Hepatocyte (in vitro differentiated cells): ENCODE results near the gene SMARCD3. TPM values are rescaled to one million over a fixed set of nuclear protein-coding genes. Genes with fewer than 3 reads are reported as not detected.

ENCODE experiments used
- DNase-seq: peaks from one replicate; pipeline ENCODE4 v3.0.0-alpha.2; 2016; ENCODE audit warnings: low spot score
- H2AFZ ChIP-seq: fragments of 200-600 bp; sonication (generic); 2 replicates; pipeline ENCODE4 v1.6.0; 2016; ENCODE audit warnings: antibody characterized with exemption, mild to moderate bottlenecking
- H3K27ac ChIP-seq: fragments of 200-600 bp; sonication (generic); 2 replicates; pipeline ENCODE4 v1.5.1; 2016; ENCODE audit warnings: mild to moderate bottlenecking
- H3K27me3 ChIP-seq: fragments of 200-600 bp; sonication (generic); 2 replicates; pipeline ENCODE4 v1.6.1; 2016
- H3K36me3 ChIP-seq: fragments of 200-600 bp; sonication (generic); replicated peaks from 2 replicates; pipeline ENCODE4 v1.5.1; 2016; ENCODE audit warnings: low read depth; ENCODE audit not compliant: insufficient read depth
- H3K4me1 ChIP-seq: fragments of 200-600 bp; sonication (generic); 2 replicates; pipeline ENCODE4 v1.5.1; 2016; ENCODE audit warnings: mild to moderate bottlenecking, moderate library complexity; ENCODE audit not compliant: insufficient read depth
- H3K4me2 ChIP-seq: fragments of 200-600 bp; sonication (generic); 2 replicates; pipeline ENCODE4 v1.6.0; 2016
- H3K4me3 ChIP-seq: fragments of 200-600 bp; sonication (generic); 2 replicates; pipeline ENCODE4 v1.5.1; 2016; ENCODE audit warnings: mild to moderate bottlenecking
- H3K79me2 ChIP-seq: fragments of 200-600 bp; sonication (generic); 2 replicates; pipeline ENCODE4 v1.6.0; 2017; ENCODE audit warnings: mild to moderate bottlenecking
- H3K9me2 ChIP-seq: fragments of 200-600 bp; sonication (generic); replicated peaks from 2 replicates; pipeline ENCODE4 v1.6.0; 2017; ENCODE audit warnings: mild to moderate bottlenecking; ENCODE audit not compliant: insufficient read depth
- H3K9me3 ChIP-seq: fragments of 200-600 bp; sonication (generic); 2 replicates; pipeline ENCODE4 v1.5.1; 2016; ENCODE audit warnings: low read depth, mild to moderate bottlenecking
- H4K20me1 ChIP-seq: fragments of 200-600 bp; sonication (generic); 2 replicates; pipeline ENCODE4 v1.6.0; 2016; ENCODE audit warnings: mild to moderate bottlenecking; ENCODE audit not compliant: insufficient read depth, poor library complexity, severe bottlenecking
- EZH2 ChIP-seq: fragments of 200-600 bp; sonication (generic); IDR thresholded peaks from 2 replicates; pipeline ENCODE4 v1.6.1; 2016; ENCODE audit warnings: antibody characterized with exemption, mild to moderate bottlenecking, borderline replicate concordance
- EZH2phosphoT487 ChIP-seq: fragments of 200-600 bp; sonication (generic); IDR thresholded peaks from one replicate; pipeline ENCODE4 v1.6.1; 2018; ENCODE audit warnings: antibody characterized with exemption, mild to moderate bottlenecking, low read depth, moderate library complexity; ENCODE audit not compliant: unreplicated experiment, severe bottlenecking
- WGBS: methylation state at CpG from one replicate; pipeline ENCODE4 v1.1.6; 2016; ENCODE audit warnings: low lambda C conversion rate; ENCODE audit errors: missing lambda C conversion rate; 5-methylcytosine and 5-hydroxymethylcytosine counted together
- polyA plus RNA-seq: library from polyadenylated mRNA; unstranded; fragments of >200 nt; fragmentation: Nextera tagmentation; extraction: Ambion mirVana; gene quantifications from 2 replicates; pipeline ENCODE4 v1.2.1, GENCODE V29; 2016
- total RNA-seq: library from RNA; depleted of rRNA; stranded (reverse); fragments of >200 nt; gene quantifications from 2 replicates; pipeline ENCODE4 v1.2.3, GENCODE V29; 2014
- TF ChIP-seq, protein P1 (sequence below): fragments of 200-600 bp; sonication (generic); IDR thresholded peaks from 2 replicates; pipeline ENCODE4 v1.5.1; 2016; ENCODE audit warnings: antibody characterized with exemption, mild to moderate bottlenecking; ENCODE audit not compliant: poor library complexity

SMARCD3 gene
- total and polyA plus RNA-seq, 2 experiments from 2014 or later, result 42.4 to 73.1 TPM

DNA sequence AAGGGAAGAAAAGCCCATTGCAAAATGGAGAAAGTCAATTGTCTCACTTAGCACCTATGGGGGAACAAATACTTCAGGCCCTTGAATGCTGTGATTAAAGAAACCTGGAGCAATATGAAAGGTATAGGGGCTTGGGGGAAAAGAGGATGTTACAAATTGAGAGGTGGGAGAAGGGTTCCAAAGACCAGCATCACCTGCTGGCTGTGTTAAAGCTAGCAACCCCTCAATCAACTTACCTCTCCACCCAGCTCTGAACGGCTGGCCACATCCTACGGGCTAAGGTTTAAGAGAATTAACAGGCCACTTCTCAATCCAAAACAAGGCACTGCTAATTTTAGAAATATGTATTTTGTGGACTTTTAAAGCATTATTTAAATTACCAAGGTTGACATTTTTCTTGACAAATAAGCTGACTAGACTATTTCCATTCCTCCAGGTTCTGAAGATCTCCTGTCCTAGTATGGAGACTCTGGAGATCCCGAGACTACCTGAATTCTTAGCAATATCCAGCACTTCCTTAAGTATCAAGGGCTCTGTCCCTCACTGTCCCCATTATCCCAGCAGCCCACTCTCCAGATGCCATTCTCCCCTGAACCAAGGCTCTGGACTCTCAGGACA, 37.2 kb downstream of the SMARCD3 start:
- Histone ChIP-seq H3K27me3 (no peaks in the 10 kb centered on the region), H3K27ac (no peak overlapping the region), H3K79me2 (no peaks in the 10 kb centered on the region), H3K9me2 (no peaks in the 10 kb centered on the region), H3K4me2 (no peak overlapping the region), H2AFZ (no peak overlapping the region), H3K36me3 (no peaks in the 10 kb centered on the region), H3K4me3 (no peak overlapping the region), H4K20me1 (no peaks in the 10 kb centered on the region), H3K9me3 (no peaks in the 10 kb centered on the region), H3K4me1 (no peaks in the 10 kb centered on the region)
- TF ChIP-seq, protein P1, sequence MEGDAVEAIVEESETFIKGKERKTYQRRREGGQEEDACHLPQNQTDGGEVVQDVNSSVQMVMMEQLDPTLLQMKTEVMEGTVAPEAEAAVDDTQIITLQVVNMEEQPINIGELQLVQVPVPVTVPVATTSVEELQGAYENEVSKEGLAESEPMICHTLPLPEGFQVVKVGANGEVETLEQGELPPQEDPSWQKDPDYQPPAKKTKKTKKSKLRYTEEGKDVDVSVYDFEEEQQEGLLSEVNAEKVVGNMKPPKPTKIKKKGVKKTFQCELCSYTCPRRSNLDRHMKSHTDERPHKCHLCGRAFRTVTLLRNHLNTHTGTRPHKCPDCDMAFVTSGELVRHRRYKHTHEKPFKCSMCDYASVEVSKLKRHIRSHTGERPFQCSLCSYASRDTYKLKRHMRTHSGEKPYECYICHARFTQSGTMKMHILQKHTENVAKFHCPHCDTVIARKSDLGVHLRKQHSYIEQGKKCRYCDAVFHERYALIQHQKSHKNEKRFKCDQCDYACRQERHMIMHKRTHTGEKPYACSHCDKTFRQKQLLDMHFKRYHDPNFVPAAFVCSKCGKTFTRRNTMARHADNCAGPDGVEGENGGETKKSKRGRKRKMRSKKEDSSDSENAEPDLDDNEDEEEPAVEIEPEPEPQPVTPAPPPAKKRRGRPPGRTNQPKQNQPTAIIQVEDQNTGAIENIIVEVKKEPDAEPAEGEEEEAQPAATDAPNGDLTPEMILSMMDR, result no peak
- TF ChIP-seq EZH2phosphoT487 (no peak), EZH2 (no peak)
- 84% methylated on average over 3 of the region's 3 CpGs for WGBS
- no peak for DNase-seq

DNA sequence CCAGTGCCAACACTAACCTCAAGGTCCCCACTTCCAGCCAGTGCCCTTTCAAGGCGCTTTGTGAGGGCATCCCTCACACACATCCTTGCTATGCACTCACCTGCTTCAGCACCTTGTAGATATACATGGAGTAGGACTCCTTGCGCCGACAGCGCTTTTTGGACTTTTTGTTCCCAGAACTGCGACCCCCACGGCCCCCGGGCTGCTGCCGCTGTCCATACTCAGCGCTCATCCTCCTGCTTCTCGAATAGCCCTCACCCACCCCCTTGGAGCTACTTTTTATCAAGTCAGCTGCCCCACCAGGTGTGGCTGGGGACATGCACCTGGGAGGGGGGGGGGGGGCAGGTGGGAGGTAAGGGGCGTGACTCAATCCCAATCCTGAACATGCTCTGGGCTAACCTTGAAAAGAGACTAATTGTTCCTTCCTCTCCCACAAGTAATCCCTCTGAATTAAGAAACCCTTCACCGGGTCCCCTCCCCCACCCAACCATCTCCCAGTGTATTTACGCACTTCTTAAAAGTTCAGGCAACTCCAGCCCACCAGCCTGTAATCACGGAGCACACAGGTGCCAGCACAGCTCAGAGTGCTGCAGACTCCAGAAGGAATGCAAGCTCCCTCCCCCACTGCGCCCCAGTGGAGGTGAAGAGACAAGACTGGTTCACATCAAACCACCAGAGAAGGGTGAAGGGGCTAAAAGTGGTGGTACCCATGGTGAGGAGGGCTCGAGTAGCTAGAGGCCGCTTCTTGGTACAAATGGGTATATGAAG, 38.2 kb downstream of the SMARCD3 start, which contains the start of gene H2BK1:
TSS of gene H2BK1 (minus strand) at position 402 of the 768 bp plus-strand sequence. CDS start at position 232, 170 bp downstream.
- H3K9me3 ChIP-seq, result no peaks in the 10 kb centered on the region
- H3K9me2 ChIP-seq, result no peaks in the 10 kb centered on the region
- H4K20me1 ChIP-seq, result no peaks in the 10 kb centered on the region
- H3K27me3 ChIP-seq, result no peaks in the 10 kb centered on the region
- no peak within 1 kb of the TSS for H3K4me2 ChIP-seq
- TF ChIP-seq, protein P1, result no peak
- TF ChIP-seq EZH2phosphoT487 (no peak), EZH2 (no peak)
- H3K4me3 ChIP-seq, result no peak within 1 kb of the TSS
- no peaks in the 10 kb centered on the region for H3K79me2 ChIP-seq
- no peak within 1 kb of the TSS for H3K27ac ChIP-seq
- H3K36me3 ChIP-seq, result no peaks in the 10 kb centered on the region
- no peak within 1 kb of the TSS for H2AFZ ChIP-seq
- no peaks in the 10 kb centered on the region for H3K4me1 ChIP-seq
- WGBS, result 84% methylated on average over 17 of the region's 17 CpGs
- no peak for DNase-seq

GRCh38 chr7:151209588-151209987, 38.9 kb downstream of the SMARCD3 start:
- Histone ChIP-seq H3K27me3 (no peaks in the 10 kb centered on the region), H3K4me3 (no peak overlapping the region), H3K9me2 (no peaks in the 10 kb centered on the region), H2AFZ (no peak overlapping the region), H3K27ac (no peak overlapping the region), H3K4me2 (no peak overlapping the region), H3K4me1 (no peaks in the 10 kb centered on the region), H3K36me3 (no peaks in the 10 kb centered on the region), H3K79me2 (no peaks in the 10 kb centered on the region), H4K20me1 (no peaks in the 10 kb centered on the region), H3K9me3 (no peaks in the 10 kb centered on the region)
- TF ChIP-seq EZH2, result no peak
- TF ChIP-seq, protein P1, result no peak
- TF ChIP-seq EZH2phosphoT487, result no peak
- DNase-seq, result no peak
- 91% methylated on average over 6 of the region's 6 CpGs for WGBS
